Measurements from ENCODE around the gene ELOVL2.
A peak's percentile ranks its signal among the peaks of the same experiment; 100 is the strongest.
"Not testable (repeated sequence)": the region's sequence is repeated elsewhere in the genome, so short reads cannot be mapped to it uniquely, and the experiment has no call there.

Gene ELOVL2, protein sequence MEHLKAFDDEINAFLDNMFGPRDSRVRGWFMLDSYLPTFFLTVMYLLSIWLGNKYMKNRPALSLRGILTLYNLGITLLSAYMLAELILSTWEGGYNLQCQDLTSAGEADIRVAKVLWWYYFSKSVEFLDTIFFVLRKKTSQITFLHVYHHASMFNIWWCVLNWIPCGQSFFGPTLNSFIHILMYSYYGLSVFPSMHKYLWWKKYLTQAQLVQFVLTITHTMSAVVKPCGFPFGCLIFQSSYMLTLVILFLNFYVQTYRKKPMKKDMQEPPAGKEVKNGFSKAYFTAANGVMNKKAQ

DNA sequence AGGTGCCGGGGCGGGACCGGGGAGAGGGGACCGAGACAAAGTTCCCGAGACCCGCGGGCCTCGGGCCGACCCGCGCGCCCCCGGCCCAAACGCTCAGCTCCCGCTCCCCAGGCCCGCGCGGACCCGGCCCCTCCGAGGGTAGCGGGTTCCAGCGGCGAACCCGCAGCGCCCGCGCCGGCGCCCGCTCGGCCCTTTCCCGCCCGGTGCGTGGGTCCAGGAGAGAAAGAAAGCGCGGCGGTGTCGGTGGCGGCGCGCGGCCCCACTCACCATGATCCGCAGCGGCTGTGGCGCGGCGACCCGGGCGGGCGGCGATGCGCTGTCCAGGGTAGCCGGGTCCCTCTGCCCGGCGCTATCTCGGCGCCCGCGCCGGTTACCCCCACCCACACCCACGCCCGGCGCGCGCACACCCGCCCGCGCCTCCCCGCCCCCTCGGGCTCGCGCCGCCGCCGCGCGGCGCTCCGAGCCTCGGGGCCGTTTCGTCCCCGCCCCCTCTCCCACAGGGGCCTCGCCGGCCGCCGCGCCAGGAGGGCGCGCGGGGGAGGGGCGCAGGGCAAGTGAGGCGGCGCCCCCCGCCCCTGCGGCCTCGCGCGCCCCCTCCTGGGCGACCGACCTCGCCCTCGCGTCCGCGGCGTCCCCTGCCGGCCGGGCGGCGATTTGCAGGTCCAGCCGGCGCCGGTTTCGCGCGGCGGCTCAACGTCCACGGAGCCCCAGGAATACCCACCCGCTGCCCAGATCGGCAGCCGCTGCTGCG, at the start of gene ELOVL2:
Gene ELOVL2 (minus strand): TSS at position 345 of the 751 bp plus-strand sequence. CDS start 75 bp downstream, at position 270.
- TF ChIP-seq, protein P1, sequence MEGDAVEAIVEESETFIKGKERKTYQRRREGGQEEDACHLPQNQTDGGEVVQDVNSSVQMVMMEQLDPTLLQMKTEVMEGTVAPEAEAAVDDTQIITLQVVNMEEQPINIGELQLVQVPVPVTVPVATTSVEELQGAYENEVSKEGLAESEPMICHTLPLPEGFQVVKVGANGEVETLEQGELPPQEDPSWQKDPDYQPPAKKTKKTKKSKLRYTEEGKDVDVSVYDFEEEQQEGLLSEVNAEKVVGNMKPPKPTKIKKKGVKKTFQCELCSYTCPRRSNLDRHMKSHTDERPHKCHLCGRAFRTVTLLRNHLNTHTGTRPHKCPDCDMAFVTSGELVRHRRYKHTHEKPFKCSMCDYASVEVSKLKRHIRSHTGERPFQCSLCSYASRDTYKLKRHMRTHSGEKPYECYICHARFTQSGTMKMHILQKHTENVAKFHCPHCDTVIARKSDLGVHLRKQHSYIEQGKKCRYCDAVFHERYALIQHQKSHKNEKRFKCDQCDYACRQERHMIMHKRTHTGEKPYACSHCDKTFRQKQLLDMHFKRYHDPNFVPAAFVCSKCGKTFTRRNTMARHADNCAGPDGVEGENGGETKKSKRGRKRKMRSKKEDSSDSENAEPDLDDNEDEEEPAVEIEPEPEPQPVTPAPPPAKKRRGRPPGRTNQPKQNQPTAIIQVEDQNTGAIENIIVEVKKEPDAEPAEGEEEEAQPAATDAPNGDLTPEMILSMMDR (IDR thresholded peaks at IDR 0.05), result no peak
- H3K27ac ChIP-seq, result no peak within 1 kb of the TSS
- DNase-seq (ENCODE audit: low spot score), result no peak
- H3K4me3 ChIP-seq, result peak within 1 kb of the TSS; percentile 73

DNA sequence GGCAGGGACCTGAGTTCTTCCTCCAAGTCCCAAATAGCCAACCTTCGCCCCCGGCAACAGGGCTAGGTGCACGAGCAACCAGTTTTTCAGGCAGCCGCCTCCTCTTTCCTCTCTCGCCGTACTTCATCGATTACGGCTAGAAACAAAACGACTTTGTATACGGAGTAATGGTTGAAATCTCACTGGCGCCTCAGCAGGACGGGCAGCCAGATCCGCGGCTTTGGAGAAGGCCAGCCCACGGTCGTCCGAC, 49.2 kb upstream of the ELOVL2 start:
- DNase-seq (ENCODE audit: low spot score), result no peak
- Histone ChIP-seq H3K4me3 (peak overlapping the region; percentile 98), H3K27ac (peak overlapping the region; percentile 98 to 99)
- TF ChIP-seq, protein P1 (IDR thresholded peaks at IDR 0.05), result no peak

DNA sequence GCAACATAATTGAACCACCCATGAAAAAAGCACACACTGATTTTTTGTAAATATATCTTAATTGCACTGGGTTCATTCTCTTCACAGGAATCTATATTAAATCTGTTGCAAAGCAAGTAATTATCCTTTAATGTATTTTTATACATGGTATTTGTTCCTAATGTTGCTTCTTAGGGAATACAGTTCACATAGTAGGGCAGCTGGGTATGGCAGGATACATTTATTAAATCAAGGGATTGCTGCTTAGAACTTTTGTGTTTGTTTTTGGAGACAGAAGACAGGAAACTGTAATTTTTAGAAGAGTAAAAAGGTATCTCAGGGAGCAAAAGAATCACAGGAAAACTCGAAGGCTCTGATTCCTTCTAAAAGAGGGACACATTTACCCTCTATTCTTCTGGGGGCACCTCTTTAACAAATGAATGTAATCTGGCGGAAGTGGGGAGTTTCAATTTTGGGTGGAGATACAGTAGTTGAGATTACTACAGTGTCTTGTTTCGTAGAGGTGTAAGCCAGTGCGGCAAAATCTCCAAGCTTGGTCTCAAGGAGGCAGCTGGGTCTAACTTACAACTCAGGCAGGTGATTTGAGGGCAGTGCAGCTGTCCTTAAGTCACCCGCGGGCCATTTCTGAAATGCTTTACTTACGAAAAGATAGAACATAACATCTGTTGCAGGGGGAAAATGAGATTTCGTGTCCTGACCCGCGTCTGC, 48.7 kb upstream of the ELOVL2 start:
- Histone ChIP-seq H3K27ac (peak overlapping the region; percentile 98 to 99), H3K4me3 (peak overlapping the region; percentile 98)
- DNase-seq (ENCODE audit: low spot score), result no peak
- TF ChIP-seq, protein P1 (IDR thresholded peaks at IDR 0.05), result no peak

DNA sequence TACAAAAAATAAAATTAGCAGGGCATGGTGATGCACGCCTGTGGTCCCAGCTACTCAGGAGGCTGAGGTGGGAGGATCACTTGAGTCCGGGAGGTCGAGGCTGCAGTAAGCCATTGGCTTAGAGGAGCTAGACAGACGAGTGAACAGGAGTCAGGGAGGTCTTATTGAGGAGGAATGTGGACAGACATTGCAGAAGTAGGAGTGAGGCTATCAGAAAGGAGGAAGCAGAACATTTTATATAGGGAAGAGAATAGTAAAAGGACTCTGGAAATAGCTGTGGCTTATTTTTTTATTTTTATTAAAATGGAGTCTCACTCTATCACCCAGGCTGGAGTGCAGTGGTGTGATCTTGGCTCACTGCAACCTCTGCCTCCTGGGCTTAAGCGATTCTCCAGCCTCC, 47.0 kb upstream of the ELOVL2 start:
- DNase-seq (ENCODE audit: low spot score); H3K4me3 ChIP-seq; H3K27ac ChIP-seq: not testable (repeated sequence)

DNA sequence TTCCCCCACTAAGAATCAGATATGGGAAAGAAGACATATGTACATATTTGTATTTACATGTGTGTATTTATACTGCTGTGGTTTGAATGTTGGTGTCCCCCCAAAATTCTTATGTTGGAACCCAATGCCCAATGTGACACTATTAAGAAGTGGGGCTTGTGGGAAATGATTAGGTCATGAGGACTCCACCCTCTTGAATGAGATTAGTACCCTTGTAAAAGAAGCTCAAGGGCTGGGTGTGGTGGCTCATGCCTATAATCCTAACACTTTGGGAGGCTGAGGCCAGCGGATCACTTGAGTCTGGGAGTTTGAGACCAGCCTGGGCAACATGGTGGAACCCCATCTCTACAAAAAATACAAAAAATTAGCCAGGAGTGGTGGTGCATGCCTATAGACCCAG, 45.6 kb upstream of the ELOVL2 start:
- no peak for DNase-seq (ENCODE audit: low spot score)
- no peak overlapping the region for H3K27ac ChIP-seq
- no peak overlapping the region for H3K4me3 ChIP-seq
- TF ChIP-seq, protein P1 (IDR thresholded peaks at IDR 0.05), result no peak

DNA sequence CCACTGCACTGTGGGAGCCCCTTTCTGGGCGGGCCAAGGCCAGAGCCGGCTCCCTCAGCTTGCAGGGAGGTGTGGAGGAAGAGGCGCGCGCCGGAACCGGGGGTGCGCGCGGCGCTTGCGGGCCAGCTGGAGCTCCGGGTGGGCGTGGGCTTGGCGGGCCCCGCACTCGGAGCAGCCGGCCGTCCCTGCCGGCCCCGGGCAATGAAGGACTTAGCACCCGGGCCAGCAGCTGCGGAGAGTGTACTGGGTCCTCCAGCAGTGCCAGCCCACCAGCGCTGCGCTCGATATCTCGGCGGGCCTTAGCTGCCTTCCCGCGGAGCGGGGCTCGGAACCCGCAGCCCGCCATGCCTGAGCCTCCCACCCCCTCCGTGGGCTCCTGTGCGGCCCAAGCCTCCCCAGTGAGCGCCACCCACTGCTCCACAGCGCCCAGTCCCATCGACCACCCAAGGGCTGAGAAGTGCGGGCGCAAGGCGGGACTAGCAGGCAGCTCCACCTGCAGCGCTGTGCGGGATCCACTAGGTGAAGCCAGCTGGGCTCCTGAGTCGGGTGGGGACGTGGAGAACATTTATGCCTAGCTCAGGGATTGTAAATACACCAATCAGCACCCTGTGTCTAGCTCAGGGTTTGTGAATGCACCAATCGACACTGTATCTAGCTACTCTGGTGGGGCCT, 43.2 kb upstream of the ELOVL2 start:
- not testable (repeated sequence) for H3K27ac ChIP-seq; H3K4me3 ChIP-seq; DNase-seq (ENCODE audit: low spot score)

DNA sequence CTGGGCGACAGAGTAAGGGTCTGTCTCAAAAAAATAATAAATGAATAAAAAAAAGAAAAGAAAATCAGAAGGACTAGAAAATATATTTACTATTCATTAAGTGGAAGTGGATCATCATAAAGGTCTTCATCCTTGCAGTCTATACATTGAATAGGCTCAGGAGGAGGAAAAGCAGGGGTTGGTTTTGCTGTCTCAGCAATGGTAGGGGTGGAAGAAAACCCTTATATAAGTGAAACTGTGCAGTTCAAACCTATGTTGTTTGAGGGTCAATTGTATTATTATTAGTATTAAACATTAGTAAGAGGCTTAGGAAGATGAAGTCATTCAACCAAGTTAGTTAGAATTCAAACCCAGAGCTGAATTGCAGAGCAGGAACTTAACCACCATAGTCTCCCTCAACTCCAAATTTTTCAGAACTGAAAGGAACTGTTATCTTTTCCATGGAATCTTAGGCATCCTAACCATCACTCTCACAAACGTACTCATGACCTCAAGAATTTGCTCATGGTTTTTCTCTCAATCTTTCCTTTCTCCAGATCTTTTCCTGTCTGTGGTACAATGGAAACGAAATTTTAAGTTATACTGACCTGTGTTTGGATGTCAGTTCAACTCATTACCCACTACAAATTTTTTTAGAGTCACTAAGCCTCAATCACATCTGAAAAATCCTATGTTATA, 41.8 kb upstream of the ELOVL2 start:
- DNase-seq (ENCODE audit: low spot score), result no peak
- Histone ChIP-seq H3K4me3 (no peak overlapping the region), H3K27ac (no peak overlapping the region)
- TF ChIP-seq, protein P1 (IDR thresholded peaks at IDR 0.05), result no peak
